ENCODE measurements around the gene RECK. TPM values are rescaled to one million over a fixed set of nuclear protein-coding genes. Genes with fewer than 3 reads are reported as not detected.

Gene RECK
- total and polyA plus RNA-seq, 8 donors = 0.95 to 4.6 (median 1.7) TPM

- ATAC-seq (no peak), FAIRE-seq (no peak), DNase-seq (no peak)
- no peaks in the 10 kb centered on the region for H3K9me3 ChIP-seq
- no peak for TF ChIP-seq CTCF (IDR thresholded peaks at IDR 0.05)
- intact Hi-C loops (cut with DNase I) = no loop called here
- H3K27ac ChIP-seq = no peak overlapping the region
- H3K4me1 ChIP-seq = no peaks in the 10 kb centered on the region
- H3K36me3 ChIP-seq = no peaks in the 10 kb centered on the region
- H3K4me3 ChIP-seq = no peak overlapping the region
- H3K27me3 ChIP-seq = no peaks in the 10 kb centered on the region
- 70 to 73% methylated on average over 1 of the region's 1 CpG for WGBS, 2 donors
Measured at GRCh38 chr9:36041506-36041905, 4.8 kb downstream of the RECK start.

- no peak for TF ChIP-seq CTCF (IDR thresholded peaks at IDR 0.05)
- intact Hi-C loops (cut with DNase I) = no loop called here
- Histone ChIP-seq H3K36me3 (no peaks in the 10 kb centered on the region), H3K4me1 (no peaks in the 10 kb centered on the region), H3K27me3 (no peaks in the 10 kb centered on the region), H3K4me3 (no peak overlapping the region), H3K9me3 (no peaks in the 10 kb centered on the region), H3K27ac (no peak overlapping the region)
- WGBS, 2 donors = 70 to 78% methylated on average over 2 of the region's 2 CpGs
- DNase-seq (no peak), ATAC-seq (no peak), FAIRE-seq (no peak)
Measured at GRCh38 chr9:36045610-36046009, 8.9 kb downstream of the RECK start.

GRCh38 chr9:36046923-36047322 is 10.2 kb downstream of the RECK start:
- intact Hi-C loops (cut with DNase I) = no loop called here
- Histone ChIP-seq H3K4me3 (no peak overlapping the region), H3K9me3 (no peaks in the 10 kb centered on the region), H3K27me3 (no peaks in the 10 kb centered on the region), H3K36me3 (no peaks in the 10 kb centered on the region), H3K4me1 (no peaks in the 10 kb centered on the region), H3K27ac (no peak overlapping the region)
- no peak for ATAC-seq
- TF ChIP-seq CTCF (IDR thresholded peaks at IDR 0.05) = no peak
- no peak for DNase-seq
- 32 to 59% methylated on average over 2 of the region's 2 CpGs for WGBS, 2 donors
- FAIRE-seq = no peak

GRCh38 chr9:36049408-36049807 is 12.7 kb downstream of the RECK start:
- no peak for DNase-seq
- FAIRE-seq = no peak
- intact Hi-C loops (cut with DNase I) = no loop called here
- 73 to 85% methylated on average over 4 of the region's 4 CpGs for WGBS, 2 donors
- Histone ChIP-seq H3K36me3 (no peaks in the 10 kb centered on the region), H3K4me3 (no peak overlapping the region), H3K27me3 (no peaks in the 10 kb centered on the region), H3K9me3 (no peaks in the 10 kb centered on the region), H3K4me1 (no peaks in the 10 kb centered on the region), H3K27ac (no peak overlapping the region)
- TF ChIP-seq CTCF (IDR thresholded peaks at IDR 0.05) = no peak
- no peak for ATAC-seq

GRCh38 chr9:36050476-36050875 is 13.8 kb downstream of the RECK start:
- H3K27ac ChIP-seq = no peak overlapping the region
- H3K36me3 ChIP-seq = no peaks in the 10 kb centered on the region
- 92 to 96% methylated on average over 3 of the region's 3 CpGs for WGBS, 2 donors
- FAIRE-seq = no peak
- no peak for TF ChIP-seq CTCF (IDR thresholded peaks at IDR 0.05)
- no peak for ATAC-seq
- no peak for DNase-seq
- no peaks in the 10 kb centered on the region for H3K27me3 ChIP-seq
- no peaks in the 10 kb centered on the region for H3K4me1 ChIP-seq
- intact Hi-C loops (cut with DNase I) = no loop called here
- no peak overlapping the region for H3K4me3 ChIP-seq
- no peaks in the 10 kb centered on the region for H3K9me3 ChIP-seq
